HG02798 (cell line): Measurements from ENCODE around the gene RHPN2.
"Not testable (repeated sequence)": the region's sequence is repeated elsewhere in the genome, so short reads cannot be mapped to it uniquely, and the experiment has no call there.

Experiments
- ATAC-seq: cut with Tn5 transposase; IDR thresholded peaks from one replicate; pipeline ENCODE4 v1.9.1; 2021; ENCODE audit warnings: mild to moderate bottlenecking; ENCODE audit not compliant: unreplicated experiment, poor library complexity

The RHPN2 gene

GRCh38 chr19:32982488-32982887, 82.2 kb downstream of the RHPN2 start:
- ATAC-seq = not testable (repeated sequence)

GRCh38 chr19:32979807-32980206, 84.9 kb downstream of the RHPN2 start:
- ATAC-seq = not testable (repeated sequence)

GRCh38 chr19:32977813-32978212, 86.9 kb downstream of the RHPN2 start:
- ATAC-seq = not testable (repeated sequence)

GRCh38 chr19:32977280-32977679, 87.4 kb downstream of the RHPN2 start:
- ATAC-seq = no peak

- ATAC-seq = no peak
These were observed 88.4 kb downstream of the RHPN2 start for GRCh38 chr19:32976223-32976805.

GRCh38 chr19:32971715-32972540, 92.8 kb downstream of the RHPN2 start, which contains the start of the genes CEP89 and FAAP24:
Gene CEP89, minus strand, starts transcription at chr19:32971958. Its CDS starts 84 bp downstream, at chr19:32971874.
Gene FAAP24, plus strand, starts transcription at chr19:32972242. Its CDS starts 955 bp downstream, at chr19:32973197.
- peak; percentile 99 for ATAC-seq

GRCh38 chr19:32971012-32971595, 93.6 kb downstream of the RHPN2 start:
- ATAC-seq = no peak

- ATAC-seq = no peak
These were observed 95.1 kb downstream of the RHPN2 start for GRCh38 chr19:32969549-32969948.

GRCh38 chr19:32966750-32967149, 97.9 kb downstream of the RHPN2 start:
- ATAC-seq = no peak

GRCh38 chr19:32945260-32945659, 119.4 kb downstream of the RHPN2 start:
- no peak for ATAC-seq

GRCh38 chr19:32941273-32941672, 123.4 kb downstream of the RHPN2 start:
- not testable (repeated sequence) for ATAC-seq

- no peak for ATAC-seq
These were observed 128.6 kb downstream of the RHPN2 start for GRCh38 chr19:32936065-32936464.

- no peak for ATAC-seq
These were observed 129.1 kb downstream of the RHPN2 start for GRCh38 chr19:32935629-32936028.

- no peak for ATAC-seq
These were observed 131.1 kb downstream of the RHPN2 start for GRCh38 chr19:32933571-32933970.

GRCh38 chr19:32930567-32930966, 134.1 kb downstream of the RHPN2 start:
- ATAC-seq = no peak

- ATAC-seq = no peak
These were observed 135.9 kb downstream of the RHPN2 start for GRCh38 chr19:32928806-32929205.
